Loucy (cell line): Measurements from ENCODE around the gene CLCN5.

Experiments used
- EZH2phosphoT487 ChIP-seq: fragments of 200-600 bp; IDR thresholded peaks from 2 replicates; pipeline ENCODE4 v1.6.1; 2018; ENCODE audit warnings: antibody characterized with exemption, mild to moderate bottlenecking, moderate library complexity, borderline replicate concordance
- TF ChIP-seq, protein P1 (sequence below): fragments of 200-600 bp; sonication (generic); conservative IDR thresholded peaks from 2 replicates; pipeline ENCODE4 v1.5.1; 2014; ENCODE audit warnings: mild to moderate bottlenecking, antibody characterized with exemption, low read length

DNA sequence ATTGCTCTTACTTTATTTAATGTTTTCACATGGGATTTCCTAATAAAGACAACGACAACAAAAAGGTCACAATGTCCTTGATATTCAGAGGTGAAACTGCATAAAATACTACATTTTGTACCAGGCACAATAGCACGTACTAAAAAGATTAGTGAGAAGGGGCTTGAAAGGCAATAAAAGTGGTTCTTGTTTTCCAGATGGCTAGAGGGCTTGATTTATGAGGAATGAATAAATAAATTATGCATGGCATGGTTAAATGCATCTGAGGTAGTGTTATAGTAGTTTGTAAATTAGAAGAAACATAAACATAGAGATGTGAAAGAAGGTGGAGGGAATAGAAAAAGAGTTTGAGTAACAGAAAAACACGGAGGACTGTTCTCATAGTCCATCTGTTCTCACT is 123.4 kb downstream of the CLCN5 start:
- TF ChIP-seq, protein P1, sequence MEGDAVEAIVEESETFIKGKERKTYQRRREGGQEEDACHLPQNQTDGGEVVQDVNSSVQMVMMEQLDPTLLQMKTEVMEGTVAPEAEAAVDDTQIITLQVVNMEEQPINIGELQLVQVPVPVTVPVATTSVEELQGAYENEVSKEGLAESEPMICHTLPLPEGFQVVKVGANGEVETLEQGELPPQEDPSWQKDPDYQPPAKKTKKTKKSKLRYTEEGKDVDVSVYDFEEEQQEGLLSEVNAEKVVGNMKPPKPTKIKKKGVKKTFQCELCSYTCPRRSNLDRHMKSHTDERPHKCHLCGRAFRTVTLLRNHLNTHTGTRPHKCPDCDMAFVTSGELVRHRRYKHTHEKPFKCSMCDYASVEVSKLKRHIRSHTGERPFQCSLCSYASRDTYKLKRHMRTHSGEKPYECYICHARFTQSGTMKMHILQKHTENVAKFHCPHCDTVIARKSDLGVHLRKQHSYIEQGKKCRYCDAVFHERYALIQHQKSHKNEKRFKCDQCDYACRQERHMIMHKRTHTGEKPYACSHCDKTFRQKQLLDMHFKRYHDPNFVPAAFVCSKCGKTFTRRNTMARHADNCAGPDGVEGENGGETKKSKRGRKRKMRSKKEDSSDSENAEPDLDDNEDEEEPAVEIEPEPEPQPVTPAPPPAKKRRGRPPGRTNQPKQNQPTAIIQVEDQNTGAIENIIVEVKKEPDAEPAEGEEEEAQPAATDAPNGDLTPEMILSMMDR: no peak
- TF ChIP-seq EZH2phosphoT487: no peak
